Measurements from ENCODE around the gene MYOT.

MYOT gene

GRCh38 chr5:137888863-137889759, 21.5 kb downstream of the MYOT start, which contains the start of gene PKD2L2:
PKD2L2 (plus strand) TSS chr5:137889457; CDS start chr5:137889492, 35 bp downstream.
- TF ChIP-seq, protein P1, sequence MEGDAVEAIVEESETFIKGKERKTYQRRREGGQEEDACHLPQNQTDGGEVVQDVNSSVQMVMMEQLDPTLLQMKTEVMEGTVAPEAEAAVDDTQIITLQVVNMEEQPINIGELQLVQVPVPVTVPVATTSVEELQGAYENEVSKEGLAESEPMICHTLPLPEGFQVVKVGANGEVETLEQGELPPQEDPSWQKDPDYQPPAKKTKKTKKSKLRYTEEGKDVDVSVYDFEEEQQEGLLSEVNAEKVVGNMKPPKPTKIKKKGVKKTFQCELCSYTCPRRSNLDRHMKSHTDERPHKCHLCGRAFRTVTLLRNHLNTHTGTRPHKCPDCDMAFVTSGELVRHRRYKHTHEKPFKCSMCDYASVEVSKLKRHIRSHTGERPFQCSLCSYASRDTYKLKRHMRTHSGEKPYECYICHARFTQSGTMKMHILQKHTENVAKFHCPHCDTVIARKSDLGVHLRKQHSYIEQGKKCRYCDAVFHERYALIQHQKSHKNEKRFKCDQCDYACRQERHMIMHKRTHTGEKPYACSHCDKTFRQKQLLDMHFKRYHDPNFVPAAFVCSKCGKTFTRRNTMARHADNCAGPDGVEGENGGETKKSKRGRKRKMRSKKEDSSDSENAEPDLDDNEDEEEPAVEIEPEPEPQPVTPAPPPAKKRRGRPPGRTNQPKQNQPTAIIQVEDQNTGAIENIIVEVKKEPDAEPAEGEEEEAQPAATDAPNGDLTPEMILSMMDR (IDR thresholded peaks at IDR 0.05; ENCODE audit: control extremely low read depth, extremely low read depth, low read depth, missing control alignments), result peak; percentile 46
- POLR2A ChIA-PET, result interaction anchor here (0.7 to 1.0 kb wide), 5 partner anchors 14 to 160 kb away, joined by 3 read pairs; partner anchors contain the start of gene HNRNPA0
- peak; percentile 86 for DNase-seq (ENCODE audit: extremely low spot score)

DNA sequence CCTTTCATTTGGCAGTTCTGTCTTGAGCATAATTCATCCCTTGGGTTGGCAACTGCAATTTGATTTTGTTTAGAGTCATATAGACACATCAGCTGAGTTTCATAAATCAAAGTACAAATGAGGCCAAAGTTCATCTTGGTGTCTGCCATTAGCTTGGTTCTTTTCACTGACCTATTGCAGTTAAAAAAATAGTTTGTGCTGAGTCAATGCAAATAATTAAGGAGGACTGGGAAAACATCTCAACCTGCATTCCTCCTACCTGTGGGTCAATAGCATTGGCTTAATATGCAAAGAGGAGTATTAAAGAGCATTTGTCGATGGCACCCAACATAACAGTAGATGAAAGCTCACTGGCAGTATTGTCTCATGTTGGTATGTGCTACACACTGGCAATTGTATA, 23.2 kb downstream of the MYOT start:
- DNase-seq (ENCODE audit: extremely low spot score), result no peak
- POLR2A ChIA-PET, result no interaction called here
- TF ChIP-seq, protein P1 (IDR thresholded peaks at IDR 0.05; ENCODE audit: control extremely low read depth, extremely low read depth, low read depth, missing control alignments), result no peak
- CTCF ChIA-PET, result interaction anchor here (0.9 to 3.9 kb wide), 8 partner anchors 9 to 140 kb away, joined by 3 to 21 read pairs (median 4); no protein-coding TSS in a partner anchor

More at GRCh38 chr5:137888863-137889759, 21.5 kb downstream of the MYOT start, which contains the start of gene PKD2L2:
- CTCF ChIA-PET, result interaction anchor here (0.7 to 3.9 kb wide), 20 partner anchors 9 to 229 kb away, joined by 3 to 21 read pairs (median 4); no protein-coding TSS in a partner anchor

GRCh38 chr5:137891849-137892248, 24.2 kb downstream of the MYOT start:
- CTCF ChIA-PET, result interaction anchor here (1.4 to 3.9 kb wide), 2 partner anchors 9 to 17 kb away, joined by 4 to 21 read pairs; no protein-coding TSS in a partner anchor
- DNase-seq (ENCODE audit: extremely low spot score), result no peak
- POLR2A ChIA-PET, result no interaction called here
- TF ChIP-seq, protein P1 (IDR thresholded peaks at IDR 0.05; ENCODE audit: control extremely low read depth, extremely low read depth, low read depth, missing control alignments), result no peak

GRCh38 chr5:137894586-137894985, 26.9 kb downstream of the MYOT start:
- POLR2A ChIA-PET, result no interaction called here
- CTCF ChIA-PET, result no interaction called here
- no peak for DNase-seq (ENCODE audit: extremely low spot score)
- TF ChIP-seq, protein P1 (IDR thresholded peaks at IDR 0.05; ENCODE audit: control extremely low read depth, extremely low read depth, low read depth, missing control alignments), result no peak

DNA sequence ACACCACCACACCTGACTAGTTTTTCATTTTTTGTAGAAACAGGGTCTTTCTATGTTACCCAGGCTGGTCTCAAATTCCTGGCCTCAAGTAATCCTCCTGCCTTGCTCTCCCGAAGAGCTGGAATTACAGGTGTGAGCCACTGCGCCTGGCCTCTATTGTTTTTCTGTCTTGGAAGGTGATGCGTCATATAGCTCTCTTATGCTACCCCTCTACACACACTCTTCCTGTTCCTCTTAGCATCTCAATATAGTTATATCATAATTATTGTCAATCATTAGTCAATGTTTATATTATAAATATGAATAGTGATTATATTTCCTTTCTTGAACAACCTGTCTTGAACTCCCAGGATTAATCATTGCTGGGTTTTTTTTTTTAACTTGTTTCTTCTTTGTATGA, 28.9 kb downstream of the MYOT start:
- POLR2A ChIA-PET, result no interaction called here
- TF ChIP-seq, protein P1 (IDR thresholded peaks at IDR 0.05; ENCODE audit: control extremely low read depth, extremely low read depth, low read depth, missing control alignments), result no peak
- DNase-seq (ENCODE audit: extremely low spot score), result no peak
- CTCF ChIA-PET, result interaction anchor here (1.8 to 2.0 kb wide), 2 partner anchors 9 to 12 kb away, joined by 4 to 9 read pairs; no protein-coding TSS in a partner anchor

DNA sequence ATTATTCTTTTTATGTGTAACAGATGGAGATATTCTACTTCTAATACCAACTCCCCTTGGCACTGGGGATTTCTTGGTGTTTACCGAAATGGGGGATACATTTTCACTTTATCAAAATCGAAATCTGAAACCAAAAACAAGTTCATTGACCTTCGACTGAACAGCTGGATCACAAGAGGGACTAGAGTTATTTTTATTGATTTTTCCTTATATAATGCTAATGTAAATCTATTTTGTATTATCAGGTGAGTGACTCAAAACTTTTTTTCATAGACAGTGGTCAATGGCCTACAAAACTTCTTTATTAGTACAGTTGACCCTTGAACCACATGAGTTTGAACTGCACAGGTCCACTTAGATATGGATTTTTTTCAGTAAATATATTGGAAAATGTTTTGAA, 31.8 kb downstream of the MYOT start:
- ChIA-PET CTCF (no interaction called here), POLR2A (no interaction called here)
- TF ChIP-seq, protein P1 (IDR thresholded peaks at IDR 0.05; ENCODE audit: control extremely low read depth, extremely low read depth, low read depth, missing control alignments), result no peak

More for the DNA sequence above, 31.8 kb downstream of the MYOT start:
- no peak for DNase-seq (ENCODE audit: extremely low spot score)

All from GM10248 (cell line).